Activated B cell treated with CpG ODN at 0.5 μM for 24 hours (primary cell): ENCODE data around the gene RHOT2. TPM values are rescaled to one million over a fixed set of nuclear protein-coding genes. Genes with fewer than 3 reads are reported as not detected.

Experiments
- ATAC-seq: fragments of 200-7000 bp; cut with Tn5 transposase; one replicate; pipeline ENCODE4 v1.10.0; 2021; ENCODE audit warnings: low read depth, mild to moderate bottlenecking, moderate library complexity
- CTCF ChIA-PET: fragments of 350-600 bp; sonication (Branson Sonifier 250); formaldehyde crosslinking; loops from one replicate; lab custom pipeline; 2021; ENCODE audit warnings: antibody characterized with exemption; lab: Charles Lee
- POLR2A ChIA-PET: fragments of 350-600 bp; sonication (Branson Sonifier 250); formaldehyde crosslinking; loops from one replicate; lab custom pipeline; 2021; ENCODE audit warnings: antibody characterized with exemption; lab: Charles Lee
- DNase-seq: peaks from one replicate; pipeline ENCODE4 v3.0.0; 2022
- H3K27ac Mint-ChIP-seq: one replicate; pipeline ENCODE4 v1.8.0; 2020; ENCODE audit warnings: mixed read lengths
- H3K27me3 Mint-ChIP-seq: one replicate; pipeline ENCODE4 v1.8.0; 2021; ENCODE audit warnings: mixed read lengths
- H3K36me3 Mint-ChIP-seq: one replicate; pipeline ENCODE4 v1.8.0; 2021; ENCODE audit warnings: low read depth, mixed read lengths
- H3K4me1 Mint-ChIP-seq: one replicate; pipeline ENCODE4 v1.8.0; 2021; ENCODE audit warnings: mixed read lengths
- H3K4me3 Mint-ChIP-seq: one replicate; pipeline ENCODE4 v1.8.0; 2020; ENCODE audit warnings: mild to moderate bottlenecking, mixed read lengths
- H3K9me3 Mint-ChIP-seq: one replicate; pipeline ENCODE4 v1.8.0; 2020; ENCODE audit warnings: mixed read lengths
- intact Hi-C: fragments of 100-400 bp; cut with micrococcal nuclease; formaldehyde crosslinking; loops from one replicate; pipeline ENCODE4 v1.15.1; 2024
- total RNA-seq: library from RNA; stranded (reverse); gene quantifications from 2 replicates; pipeline ENCODE4 v1.2.3, GENCODE V29; 2022
- TF ChIP-seq, protein P1 (sequence below): fragments of 200-600 bp; IDR thresholded peaks from one replicate; pipeline ENCODE4 v1.8.0; 2022; ENCODE audit warnings: antibody characterized with exemption, mild to moderate bottlenecking

RHOT2 gene
- total RNA-seq, 1 donor from 2014 or later: 170 TPM

DNA sequence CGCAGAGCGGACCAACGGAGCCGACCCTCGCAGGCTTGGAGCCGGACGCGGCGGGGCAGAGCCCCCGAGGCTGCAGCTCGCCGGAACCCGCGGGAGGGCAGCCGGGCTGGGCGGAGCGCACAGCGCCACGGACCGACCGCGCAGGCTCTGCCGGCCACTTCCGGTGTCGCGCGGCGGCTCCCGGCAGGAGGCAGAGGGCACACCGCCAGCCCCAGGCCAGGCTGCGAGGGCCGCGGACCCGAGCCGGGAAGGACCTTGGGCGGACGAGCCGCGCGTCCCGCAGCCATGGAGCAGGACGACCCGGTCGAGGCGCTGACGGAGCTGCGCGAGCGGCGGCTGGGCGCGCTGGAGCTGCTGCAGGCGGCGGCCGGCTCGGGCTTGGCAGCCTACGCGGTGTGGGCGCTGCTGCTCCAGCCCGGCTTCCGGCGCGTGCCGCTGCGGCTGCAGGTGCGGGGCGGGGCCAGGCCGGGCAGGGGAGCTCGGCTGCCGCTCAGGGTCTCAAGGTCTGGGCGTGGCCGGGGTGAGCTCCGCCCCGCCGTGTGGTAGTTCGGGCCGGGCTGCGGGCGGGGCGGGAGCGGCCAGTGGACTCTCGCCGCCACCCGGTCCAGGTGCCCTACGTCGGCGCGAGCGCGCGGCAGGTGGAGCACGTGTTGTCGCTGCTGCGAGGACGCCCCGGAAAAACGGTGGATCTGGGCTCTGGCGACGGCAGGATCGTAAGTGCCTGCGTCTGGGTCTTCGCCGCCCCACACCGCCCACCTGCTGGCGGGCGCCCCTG is 53.2 kb downstream of the RHOT2 start, which contains the start of gene ANTKMT:
TSS of gene ANTKMT (plus strand) at position 157 of the 775 bp plus-strand sequence. CDS start at position 286, 129 bp downstream.
- ChIA-PET POLR2A (interaction anchor here (0.6 to 4.4 kb wide), 15 partner anchors 9 to 338 kb away, joined by 3 to 34 read pairs (median 5); partner anchors contain the start of genes CHTF18, CIAO3, RHOT2 and RPUSD1), CTCF (interaction anchor here (0.9 to 2.3 kb wide), 6 partner anchors 9 to 67 kb away, joined by 3 to 12 read pairs (median 5); partner anchors contain the start of genes CHTF18, CIAO3 and RPUSD1)
- Mint-ChIP-seq H3K9me3 (no peaks in the 10 kb centered on the region), H3K4me3 (peak within 1 kb of the TSS; percentile 80), H3K27me3 (peaks cover 3% of the 10 kb centered on the region), H3K36me3 (peaks cover 3% of the 10 kb centered on the region), H3K4me1 (peaks cover 19% of the 10 kb centered on the region), H3K27ac (peak within 1 kb of the TSS; percentile 73)
- TF ChIP-seq, protein P1, sequence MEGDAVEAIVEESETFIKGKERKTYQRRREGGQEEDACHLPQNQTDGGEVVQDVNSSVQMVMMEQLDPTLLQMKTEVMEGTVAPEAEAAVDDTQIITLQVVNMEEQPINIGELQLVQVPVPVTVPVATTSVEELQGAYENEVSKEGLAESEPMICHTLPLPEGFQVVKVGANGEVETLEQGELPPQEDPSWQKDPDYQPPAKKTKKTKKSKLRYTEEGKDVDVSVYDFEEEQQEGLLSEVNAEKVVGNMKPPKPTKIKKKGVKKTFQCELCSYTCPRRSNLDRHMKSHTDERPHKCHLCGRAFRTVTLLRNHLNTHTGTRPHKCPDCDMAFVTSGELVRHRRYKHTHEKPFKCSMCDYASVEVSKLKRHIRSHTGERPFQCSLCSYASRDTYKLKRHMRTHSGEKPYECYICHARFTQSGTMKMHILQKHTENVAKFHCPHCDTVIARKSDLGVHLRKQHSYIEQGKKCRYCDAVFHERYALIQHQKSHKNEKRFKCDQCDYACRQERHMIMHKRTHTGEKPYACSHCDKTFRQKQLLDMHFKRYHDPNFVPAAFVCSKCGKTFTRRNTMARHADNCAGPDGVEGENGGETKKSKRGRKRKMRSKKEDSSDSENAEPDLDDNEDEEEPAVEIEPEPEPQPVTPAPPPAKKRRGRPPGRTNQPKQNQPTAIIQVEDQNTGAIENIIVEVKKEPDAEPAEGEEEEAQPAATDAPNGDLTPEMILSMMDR: no peak
- ATAC-seq (peak; percentile 90), DNase-seq (peak; percentile 89)
- intact Hi-C loops: loop anchor here (2.0 to 5.0 kb wide), 3 partner anchors 36 to 251 kb away; partner anchors contain the start of genes JMJD8 and LMF1

DNA sequence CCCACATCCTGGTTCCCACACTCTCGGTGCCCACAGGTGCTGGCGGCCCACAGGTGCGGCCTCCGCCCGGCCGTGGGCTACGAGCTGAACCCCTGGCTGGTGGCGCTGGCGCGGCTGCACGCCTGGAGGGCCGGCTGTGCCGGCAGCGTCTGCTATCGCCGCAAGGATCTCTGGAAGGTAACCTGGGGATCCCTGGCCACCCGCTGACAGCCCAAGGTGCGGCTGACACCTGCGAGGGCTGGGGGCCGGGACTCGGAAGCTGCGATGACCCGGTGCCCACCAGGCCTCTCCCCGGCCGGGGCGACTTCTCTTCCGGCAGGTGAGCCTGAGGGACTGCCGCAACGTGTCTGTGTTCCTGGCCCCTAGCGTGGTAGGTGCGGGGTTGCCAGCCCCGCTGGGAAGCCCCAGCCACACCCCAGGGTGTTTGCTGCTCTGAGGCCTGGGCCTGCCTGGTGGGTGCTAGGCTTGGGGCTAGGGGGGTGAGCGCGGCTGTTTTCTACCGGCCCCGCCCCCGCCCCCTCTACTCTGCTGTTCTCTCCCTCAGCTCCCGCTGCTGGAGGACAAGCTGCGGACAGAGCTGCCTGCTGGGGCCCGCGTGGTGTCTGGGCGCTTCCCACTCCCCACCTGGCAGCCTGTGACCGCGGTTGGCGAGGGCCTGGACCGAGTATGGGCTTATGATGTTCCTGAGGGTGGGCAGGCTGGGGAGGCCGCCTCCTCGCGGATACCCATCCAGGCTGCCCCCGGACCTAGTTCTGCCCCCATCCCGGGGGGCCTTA is 54.0 kb downstream of the RHOT2 start:
- Mint-ChIP-seq H3K4me1 (peaks cover 16% of the 10 kb centered on the region), H3K27me3 (no peaks in the 10 kb centered on the region), H3K9me3 (no peaks in the 10 kb centered on the region), H3K4me3 (peak overlapping the region; percentile 60), H3K27ac (peak overlapping the region; percentile 35), H3K36me3 (peaks cover 3% of the 10 kb centered on the region)
- POLR2A ChIA-PET: interaction anchor here (0.6 to 4.4 kb wide), 12 partner anchors 8 to 339 kb away, joined by 3 to 34 read pairs (median 6); partner anchors contain the start of genes CHTF18, CIAO3, JMJD8 and RHOT2
- no peak for ATAC-seq
- CTCF ChIA-PET: interaction anchor here (0.9 to 2.3 kb wide), 4 partner anchors 10 to 66 kb away, joined by 3 to 12 read pairs (median 8); partner anchors contain the start of genes CHTF18, CIAO3 and RPUSD1
- TF ChIP-seq, protein P1: no peak
- no peak for DNase-seq
- intact Hi-C loops: loop anchor here (2.0 to 5.0 kb wide), 3 partner anchors 37 to 250 kb away; partner anchors contain the start of genes JMJD8 and LMF1

GRCh38 chr16:722835-723633 is 55.1 kb downstream of the RHOT2 start:
- intact Hi-C loops: loop anchor here (5.0 kb wide), 2 partner anchors 84 to 249 kb away; partner anchors contain the start of gene LMF1

GRCh38 chr16:723695-724094 is 55.8 kb downstream of the RHOT2 start:
- ATAC-seq (no peak), DNase-seq (no peak)
- ChIA-PET POLR2A (interaction anchor here (1.3 to 4.4 kb wide), 2 partner anchors 13 to 16 kb away, joined by 3 to 31 read pairs; no protein-coding TSS in a partner anchor), CTCF (no interaction called here)
- Mint-ChIP-seq H3K36me3 (peaks cover 3% of the 10 kb centered on the region), H3K9me3 (no peaks in the 10 kb centered on the region), H3K4me1 (peaks cover 16% of the 10 kb centered on the region), H3K4me3 (no peak overlapping the region), H3K27ac (no peak overlapping the region), H3K27me3 (no peaks in the 10 kb centered on the region)
- TF ChIP-seq, protein P1: no peak
- intact Hi-C loops: loop anchor here (5.0 kb wide), 2 partner anchors 84 to 249 kb away; partner anchors contain the start of gene LMF1

More at GRCh38 chr16:722835-723633, 55.1 kb downstream of the RHOT2 start:
- ATAC-seq (no peak), DNase-seq (no peak)
- no peak overlapping the region for H3K27ac Mint-ChIP-seq
- no peaks in the 10 kb centered on the region for H3K27me3 Mint-ChIP-seq
- H3K9me3 Mint-ChIP-seq: no peaks in the 10 kb centered on the region
- no peak overlapping the region for H3K4me3 Mint-ChIP-seq
- H3K36me3 Mint-ChIP-seq: peaks cover 3% of the 10 kb centered on the region
- peaks cover 16% of the 10 kb centered on the region for H3K4me1 Mint-ChIP-seq
- CTCF ChIA-PET: interaction anchor here (0.9 to 2.3 kb wide), 2 partner anchors 11 to 18 kb away, joined by 3 to 12 read pairs; partner anchors contain the start of gene CIAO3
- POLR2A ChIA-PET: interaction anchor here (1.3 to 4.4 kb wide), 4 partner anchors 14 to 39 kb away, joined by 3 to 34 read pairs (median 18); partner anchors contain the start of genes JMJD8 and WDR24
- TF ChIP-seq, protein P1: no peak

Other genes starting within 250 kb of the RHOT2 start
- 32.2 and 35.4 TPM in 2 replicates for gene RAB11FIP3, start 242.5 kb upstream of the RHOT2 start, total RNA-seq
- gene CAPN15, start 140.4 kb upstream of the RHOT2 start, total RNA-seq: 77.0 and 95.1 TPM in 2 replicates
- gene PRR35, start 107.7 kb upstream of the RHOT2 start, total RNA-seq: not detected in 2 replicates
- gene NHLRC4, start 101.1 kb upstream of the RHOT2 start, total RNA-seq: 0.83 and 1.0 TPM in 2 replicates
- gene PIGQ, start 98.2 kb upstream of the RHOT2 start, total RNA-seq: 46.7 and 53.1 TPM in 2 replicates
- gene RAB40C, start 78.1 kb upstream of the RHOT2 start, total RNA-seq: 10.5 and 13.1 TPM in 2 replicates
- 0.42 and 0.47 TPM in 2 replicates for gene WFIKKN1, start 37.1 kb upstream of the RHOT2 start, total RNA-seq
- 48.7 and 49.9 TPM in 2 replicates for gene METTL26, start 31.8 kb upstream of the RHOT2 start, total RNA-seq
- 29.4 and 38.9 TPM in 2 replicates for gene MCRIP2, start 26.3 kb upstream of the RHOT2 start, total RNA-seq
- gene WDR90, start 18.8 kb upstream of the RHOT2 start, total RNA-seq: 24.8 and 33.7 TPM in 2 replicates
- 0.24 TPM in 1 of 2 replicates, not detected in the other for gene RHBDL1, start 7.5 kb downstream of the RHOT2 start, total RNA-seq
- 75.4 and 81.2 TPM in 2 replicates for gene STUB1, start 12.3 kb downstream of the RHOT2 start, total RNA-seq
- gene JMJD8, start 16.2 kb downstream of the RHOT2 start, total RNA-seq: 41.4 and 47.0 TPM in 2 replicates
- gene WDR24, start 22.3 kb downstream of the RHOT2 start, total RNA-seq: 13.9 and 14.8 TPM in 2 replicates
- 0.75 and 0.88 TPM in 2 replicates for gene FBXL16, start 37.7 kb downstream of the RHOT2 start, total RNA-seq
- 5.0 and 6.7 TPM in 2 replicates for gene METRN, start 47.0 kb downstream of the RHOT2 start, total RNA-seq
- 58.0 and 67.4 TPM in 2 replicates for gene ANTKMT, start 53.0 kb downstream of the RHOT2 start, total RNA-seq
- 4.8 and 7.8 TPM in 2 replicates for gene CCDC78, start 58.3 kb downstream of the RHOT2 start, total RNA-seq
- 10.8 and 10.9 TPM in 2 replicates for gene HAGHL, start 59.0 kb downstream of the RHOT2 start, total RNA-seq
- gene CIAO3, start 72.9 kb downstream of the RHOT2 start, total RNA-seq: 42.4 and 43.1 TPM in 2 replicates
- gene MSLN, start 92.6 kb downstream of the RHOT2 start, total RNA-seq: not detected in 2 replicates
- gene RPUSD1, start 120.2 kb downstream of the RHOT2 start, total RNA-seq: 32.2 and 35.3 TPM in 2 replicates
- gene CHTF18, start 120.5 kb downstream of the RHOT2 start, total RNA-seq: 42.4 and 45.5 TPM in 2 replicates
- gene GNG13, start 132.6 kb downstream of the RHOT2 start, total RNA-seq: not detected in 2 replicates